ENCODE results near the gene RRM2. TPM values are rescaled to one million over a fixed set of nuclear protein-coding genes. Genes with fewer than 3 reads are reported as not detected.

The RRM2 gene
- total RNA-seq, 1 experiment from 2014 or later, result 330 TPM

- Histone ChIP-seq H3K4me2 (ENCODE audit: low read length) (no peak overlapping the region), H3K4me3 (replicated peaks in 1 of 2; ENCODE audit: low read depth in 1 of 2, low read length in 2 of 2) (no peak overlapping the region), H3K9me2 (ENCODE audit: insufficient read depth) (no peaks in the 10 kb centered on the region), H3K36me3 (ENCODE audit: control insufficient read depth in 1 of 2, insufficient read depth in 2 of 2, low read length in 2 of 2) (peaks cover 12 to 37% of the 10 kb centered on the region in 2 experiments), H3K27ac (ENCODE audit: low read depth, low read length) (no peak overlapping the region), H3K4me1 (ENCODE audit: control insufficient read depth in 1 of 2, insufficient read depth in 2 of 2, low read length in 2 of 2) (peaks cover 8 to 38% of the 10 kb centered on the region in 2 experiments; a peak in 3 of 4 replicates), H4K20me1 (ENCODE audit: insufficient read depth) (peaks cover 15% of the 10 kb centered on the region; the same call in 1 of the 2 replicates), H3K9me3 (ENCODE audit: control insufficient read depth in 1 of 2, insufficient read depth in 1 of 2, low read depth in 1 of 2, low read length in 2 of 2) (no peaks in the 10 kb centered on the region), H3K27me3 (ENCODE audit: insufficient read depth, low read length) (no peaks in the 10 kb centered on the region), H3K79me2 (ENCODE audit: insufficient read depth, low read length) (peaks cover 54% of the 10 kb centered on the region), H2AFZ (ENCODE audit: low read depth, low read length, poor library complexity, severe bottlenecking) (no peak overlapping the region), H3K9ac (ENCODE audit: low read length) (no peak overlapping the region)
- CTCF ChIA-PET, result no interaction called here
- RAD21 ChIA-PET (ENCODE audit: low non-redundant PET in 1 of 2, low total read pairs in 2 of 2, uncharacterized antibody in 2 of 2, unreplicated experiment in 2 of 2), result no interaction called here
- POLR2A ChIA-PET, result interaction anchor here (1.3 kb wide), 1 partner anchor 316 kb away, joined by 3 read pairs; the partner anchor contains the start of gene ODC1
- intact Hi-C loops (cut with micrococcal nuclease), result no loop called here
- DNase-seq (ENCODE audit: low read depth, low spot score) (no peak), ATAC-seq (no peak)
- TF ChIP-seq FOSL1 (IDR thresholded peaks at IDR 0.05; ENCODE audit: low read depth), result no peak
- peak; percentile 39 for TF ChIP-seq POLR2AphosphoS5 (IDR thresholded peaks at IDR 0.05; ENCODE audit: low read depth, low read length)
- TF ChIP-seq YY1 (IDR thresholded peaks at IDR 0.05; ENCODE audit: extremely low read depth, insufficient replicate concordance, low read depth, low read length), result no peak
- BruUV-seq (replicated peaks), result no TSS peak
Measured at GRCh38 chr2:10132596-10132995, 10.1 kb downstream of the RRM2 start.

- ATAC-seq, result 0 out of 2 replicates have a peak, but pooled peaks have one; percentile 3
- H3K79me2 ChIP-seq (ENCODE audit: insufficient read depth, low read length), result peaks cover 49% of the 10 kb centered on the region
- no peak for TF ChIP-seq SRF (IDR thresholded peaks at IDR 0.05; ENCODE audit: low read depth)
- 0 out of 2 replicates have a peak, but pooled peaks have one; percentile 10 for TF ChIP-seq POLR2AphosphoS5 (IDR thresholded peaks at IDR 0.05; ENCODE audit: low read depth, low read length)
- no peak for TF ChIP-seq CBX3 (IDR thresholded peaks at IDR 0.05; ENCODE audit: low read depth)
- no peak overlapping the region for H3K4me3 ChIP-seq (replicated peaks in 1 of 2; ENCODE audit: low read depth in 1 of 2, low read length in 2 of 2)
- no peaks in the 10 kb centered on the region for H3K9me2 ChIP-seq (ENCODE audit: insufficient read depth)
- no peak overlapping the region for H2AFZ ChIP-seq (ENCODE audit: low read depth, low read length, poor library complexity, severe bottlenecking)
- H3K36me3 ChIP-seq (ENCODE audit: control insufficient read depth in 1 of 2, insufficient read depth in 2 of 2, low read length in 2 of 2), result peaks cover 12 to 32% of the 10 kb centered on the region in 2 experiments
- no peak overlapping the region for H3K9ac ChIP-seq (ENCODE audit: low read length)
- no TSS peak for BruUV-seq (replicated peaks)
- peaks cover 9 to 40% of the 10 kb centered on the region in 2 experiments; a peak in 3 of 4 replicates for H3K4me1 ChIP-seq (ENCODE audit: control insufficient read depth in 1 of 2, insufficient read depth in 2 of 2, low read length in 2 of 2)
- H4K20me1 ChIP-seq (ENCODE audit: insufficient read depth), result peaks cover 14% of the 10 kb centered on the region; the same call in 1 of the 2 replicates
- H3K4me2 ChIP-seq (ENCODE audit: low read length), result no peak overlapping the region
- intact Hi-C loops (cut with micrococcal nuclease), result no loop called here
- ChIA-PET CTCF (interaction anchor here (1.7 kb wide), 1 partner anchor 8 kb away, joined by 4 read pairs; no protein-coding TSS in a partner anchor), POLR2A (interaction anchor here (1.1 to 2.6 kb wide), 3 partner anchors 8 to 315 kb away, joined by 3 to 12 read pairs (median 5); partner anchors contain the start of gene ODC1), RAD21 (ENCODE audit: low non-redundant PET in 1 of 2, low total read pairs in 2 of 2, uncharacterized antibody in 2 of 2, unreplicated experiment in 2 of 2) (no interaction called here)
- peak overlapping the region; percentile 6; the same call in 1 of the 2 replicates for H3K27ac ChIP-seq (ENCODE audit: low read depth, low read length)
- no peaks in the 10 kb centered on the region for H3K9me3 ChIP-seq (ENCODE audit: control insufficient read depth in 1 of 2, insufficient read depth in 1 of 2, low read depth in 1 of 2, low read length in 2 of 2)
- DNase-seq (ENCODE audit: low read depth, low spot score), result no peak
- H3K27me3 ChIP-seq (ENCODE audit: insufficient read depth, low read length), result no peaks in the 10 kb centered on the region
Measured at GRCh38 chr2:10132996-10133647, 10.6 kb downstream of the RRM2 start.

Data from HCT116 (cell line).